Measurements from ENCODE around the gene TMEM95.

TMEM95 gene

GRCh38 chr17:7379134-7379533, 24.2 kb downstream of the TMEM95 start:
- no peak for TF ChIP-seq CTCF (conservative IDR thresholded peaks at IDR 0.05; ENCODE audit: control insufficient read depth, insufficient read depth, low read depth, low read length)
- DNase-seq (ENCODE audit: low read depth), result no peak
- H3K4me3 ChIP-seq (ENCODE audit: control insufficient read depth, low read depth, low read length), result no peak overlapping the region

GRCh38 chr17:7380321-7380720, 25.4 kb downstream of the TMEM95 start:
- no peak for DNase-seq (ENCODE audit: low read depth)
- TF ChIP-seq CTCF (conservative IDR thresholded peaks at IDR 0.05; ENCODE audit: control insufficient read depth, insufficient read depth, low read depth, low read length), result no peak
- H3K4me3 ChIP-seq (ENCODE audit: control insufficient read depth, low read depth, low read length), result no peak overlapping the region

DNA sequence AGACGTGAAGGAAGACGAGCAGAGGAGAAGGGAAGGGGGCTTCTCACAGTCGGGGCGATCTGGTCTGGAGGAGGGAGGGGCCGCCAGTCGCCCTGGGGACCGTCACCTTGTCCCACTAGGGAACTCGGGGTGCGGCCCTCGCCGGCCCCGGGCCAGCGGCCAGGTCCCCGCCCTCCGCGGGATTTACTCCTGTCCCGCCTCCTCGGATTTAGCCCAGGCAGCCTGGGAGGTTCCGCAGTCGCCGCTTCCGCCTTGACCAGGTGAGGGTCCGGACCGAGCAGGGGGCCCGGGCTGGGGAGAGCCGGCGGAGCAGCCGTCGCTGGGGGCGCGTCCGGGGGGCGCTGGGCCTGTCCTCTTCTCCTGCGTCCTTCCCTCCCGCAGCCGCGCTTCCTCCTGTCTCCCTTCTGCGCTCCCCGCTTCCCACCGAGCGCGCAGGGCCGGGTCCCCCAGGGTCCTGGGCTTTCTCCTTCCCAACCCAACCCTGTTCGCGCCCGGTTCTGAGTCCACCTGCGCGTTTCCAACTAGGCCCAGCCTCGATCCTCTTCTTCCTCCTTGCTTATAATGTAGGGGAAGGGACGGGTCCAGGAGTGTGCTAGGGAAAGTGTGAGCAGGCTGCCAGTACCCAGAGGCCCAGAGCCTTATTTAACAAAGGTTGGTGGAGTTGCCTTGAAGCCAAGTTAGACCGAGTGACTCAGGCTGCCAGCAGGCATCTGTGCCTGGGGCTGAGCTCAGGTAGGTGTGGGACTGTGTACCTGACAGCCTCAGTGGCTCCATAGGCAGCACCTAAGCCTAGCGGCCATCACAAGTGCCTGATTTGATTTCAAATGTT, 26.1 kb downstream of the TMEM95 start, which contains the start of gene TNK1:
Gene TNK1, plus strand, starts transcription at position 235 of the 829 bp plus-strand sequence. CDS start 1,838 bp downstream, outside the sequence.
- TF ChIP-seq CTCF (conservative IDR thresholded peaks at IDR 0.05; ENCODE audit: control insufficient read depth, insufficient read depth, low read depth, low read length), result no peak
- DNase-seq (ENCODE audit: low read depth), result no peak
- H3K4me3 ChIP-seq (ENCODE audit: control insufficient read depth, low read depth, low read length), result no peak within 1 kb of the TSS

- H3K4me3 ChIP-seq (ENCODE audit: control insufficient read depth, low read depth, low read length), result no peak overlapping the region
- TF ChIP-seq CTCF (conservative IDR thresholded peaks at IDR 0.05; ENCODE audit: control insufficient read depth, insufficient read depth, low read depth, low read length), result no peak
- DNase-seq (ENCODE audit: low read depth), result no peak
Measured at GRCh38 chr17:7382901-7383300, 27.9 kb downstream of the TMEM95 start.

GRCh38 chr17:7383371-7383741, 28.4 kb downstream of the TMEM95 start:
- H3K4me3 ChIP-seq (ENCODE audit: control insufficient read depth, low read depth, low read length), result no peak overlapping the region
- DNase-seq (ENCODE audit: low read depth), result no peak
- TF ChIP-seq CTCF (conservative IDR thresholded peaks at IDR 0.05; ENCODE audit: control insufficient read depth, insufficient read depth, low read depth, low read length), result no peak

GRCh38 chr17:7383742-7384488, 29.0 kb downstream of the TMEM95 start:
- no peak for TF ChIP-seq CTCF (conservative IDR thresholded peaks at IDR 0.05; ENCODE audit: control insufficient read depth, insufficient read depth, low read depth, low read length)
- DNase-seq (ENCODE audit: low read depth), result no peak
- peak overlapping the region; percentile 22 for H3K4me3 ChIP-seq (ENCODE audit: control insufficient read depth, low read depth, low read length)
